Measurements from ENCODE around the gene GTF3C2. TPM values are rescaled to one million over a fixed set of nuclear protein-coding genes. Genes with fewer than 3 reads are reported as not detected.
A peak's percentile ranks its signal among the peaks of the same experiment; 100 is the strongest.
"Not testable (repeated sequence)": the region's sequence is repeated elsewhere in the genome, so short reads cannot be mapped to it uniquely, and the experiment has no call there.

Gene GTF3C2
- total RNA-seq, 1 experiment from 2014 or later = 79.0 TPM

DNA sequence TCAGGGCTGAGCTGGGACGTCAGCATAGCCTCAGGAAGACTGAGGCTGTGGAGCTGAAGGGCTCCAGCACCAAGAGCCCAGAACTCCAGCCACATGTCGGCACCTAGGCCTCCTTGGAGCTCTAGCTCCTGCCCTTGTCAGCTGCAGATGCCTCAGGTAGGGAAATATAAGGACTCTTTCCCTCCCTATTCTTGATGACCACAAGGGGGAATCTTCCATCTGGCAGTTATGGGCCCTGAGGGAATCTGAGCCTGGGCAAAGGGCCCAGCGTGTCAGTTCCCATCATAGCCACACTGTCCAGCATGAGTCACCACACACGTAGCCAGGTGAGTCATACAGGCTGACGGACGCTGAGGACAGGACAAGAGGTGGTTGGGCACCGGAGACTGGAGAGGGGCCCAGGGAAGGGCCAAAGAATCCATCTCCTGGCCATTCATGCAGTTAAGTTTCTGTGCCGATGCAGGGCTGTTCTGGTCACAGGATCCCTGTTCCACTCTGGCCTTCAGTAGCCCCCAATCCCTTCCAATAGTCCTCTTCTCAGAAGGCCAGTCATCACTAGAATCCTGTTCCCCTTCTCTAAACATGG is 35.5 kb downstream of the GTF3C2 start:
- Histone ChIP-seq H3K4me3 (ENCODE audit: low read length) (no peak overlapping the region), H4K20me1 (ENCODE audit: insufficient read depth, low read depth, low read length) (no peaks in the 10 kb centered on the region), H3K9ac (ENCODE audit: low read length) (peak overlapping the region; percentile 96; the same call in 1 of the 2 replicates), H3K9me3 (ENCODE audit: low read length) (no peaks in the 10 kb centered on the region), H3K4me1 (ENCODE audit: low read length) (peaks cover 27% of the 10 kb centered on the region), H2AFZ (ENCODE audit: low read length) (no peak overlapping the region), H3K79me2 (ENCODE audit: low read length) (peaks cover 28% of the 10 kb centered on the region), H3K4me2 (ENCODE audit: low read depth, low read length, poor library complexity, severe bottlenecking) (peak overlapping the region; percentile 98), H3K9me2 (replicated peaks; ENCODE audit: insufficient read depth, low read length) (no peaks in the 10 kb centered on the region), H3K27ac (ENCODE audit: low read length) (peak overlapping the region; percentile 84; the same call in 1 of the 2 replicates), H3K27me3 (ENCODE audit: low read length) (no peaks in the 10 kb centered on the region), H3K36me3 (ENCODE audit: insufficient read depth, low read length) (peaks cover 4% of the 10 kb centered on the region; the same call in 1 of the 2 replicates)
- DNase-seq = no peak

- H3K27me3 ChIP-seq (ENCODE audit: low read length); H3K9me2 ChIP-seq (replicated peaks; ENCODE audit: insufficient read depth, low read length); H3K9ac ChIP-seq (ENCODE audit: low read length); H3K9me3 ChIP-seq (ENCODE audit: low read length); DNase-seq; H2AFZ ChIP-seq (ENCODE audit: low read length); H3K36me3 ChIP-seq (ENCODE audit: insufficient read depth, low read length); H3K4me3 ChIP-seq (ENCODE audit: low read length); H3K27ac ChIP-seq (ENCODE audit: low read length); H4K20me1 ChIP-seq (ENCODE audit: insufficient read depth, low read depth, low read length); H3K4me2 ChIP-seq (ENCODE audit: low read depth, low read length, poor library complexity, severe bottlenecking): not testable (repeated sequence)
- Histone ChIP-seq H3K79me2 (ENCODE audit: low read length) (peaks cover 28% of the 10 kb centered on the region), H3K4me1 (ENCODE audit: low read length) (peaks cover 27% of the 10 kb centered on the region)
Observed at GRCh38 chr2:27319839-27320238, 36.7 kb downstream of the GTF3C2 start.

DNA sequence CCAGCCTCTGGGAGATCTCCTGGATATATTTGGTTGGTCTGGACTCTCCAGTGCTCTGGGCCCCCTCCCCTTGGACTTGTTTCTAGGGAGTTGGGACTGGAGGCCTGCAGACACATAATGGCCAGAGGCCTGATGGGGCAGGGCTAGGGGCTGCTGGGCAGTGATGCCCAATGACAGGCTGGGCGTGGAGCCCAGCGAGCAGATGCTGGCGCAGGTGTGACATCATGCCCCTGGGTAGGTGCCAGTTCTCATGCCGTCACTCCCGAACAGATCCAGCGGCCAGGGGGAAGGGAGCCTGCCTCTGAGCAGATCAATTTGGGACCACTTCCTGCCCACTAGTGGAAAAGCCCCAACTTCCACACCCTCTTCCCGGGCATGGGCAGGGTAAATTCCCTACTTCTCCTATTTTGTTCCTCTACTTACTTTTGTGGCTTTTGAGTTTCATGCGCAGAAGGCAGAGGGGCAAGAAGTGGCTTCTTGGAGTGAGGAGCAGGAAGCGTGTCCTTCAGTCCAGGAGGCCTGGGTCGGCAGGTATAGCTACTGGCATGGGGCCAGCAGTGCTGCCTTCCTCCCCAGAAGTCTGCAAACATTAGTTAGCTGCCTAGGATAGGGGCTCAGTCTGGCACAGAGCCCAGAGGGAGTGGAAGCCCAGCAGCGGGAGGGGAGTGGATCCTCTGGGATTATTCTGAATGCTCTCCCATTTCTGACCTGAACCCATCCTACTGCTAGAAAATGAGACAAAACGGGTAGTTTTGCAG is 39.7 kb downstream of the GTF3C2 start:
- H3K4me3 ChIP-seq (ENCODE audit: low read length) = no peak overlapping the region
- H3K79me2 ChIP-seq (ENCODE audit: low read length) = peaks cover 13% of the 10 kb centered on the region
- no peaks in the 10 kb centered on the region for H4K20me1 ChIP-seq (ENCODE audit: insufficient read depth, low read depth, low read length)
- H3K4me1 ChIP-seq (ENCODE audit: low read length) = peaks cover 15% of the 10 kb centered on the region
- no peaks in the 10 kb centered on the region for H3K9me2 ChIP-seq (replicated peaks; ENCODE audit: insufficient read depth, low read length)
- H3K27ac ChIP-seq (ENCODE audit: low read length) = no peak overlapping the region
- H3K36me3 ChIP-seq (ENCODE audit: insufficient read depth, low read length) = no peaks in the 10 kb centered on the region
- H3K4me2 ChIP-seq (ENCODE audit: low read depth, low read length, poor library complexity, severe bottlenecking) = no peak overlapping the region
- DNase-seq = no peak
- H3K9me3 ChIP-seq (ENCODE audit: low read length) = no peaks in the 10 kb centered on the region
- H3K27me3 ChIP-seq (ENCODE audit: low read length) = no peaks in the 10 kb centered on the region
- H3K9ac ChIP-seq (ENCODE audit: low read length) = no peak overlapping the region
- H2AFZ ChIP-seq (ENCODE audit: low read length) = no peak overlapping the region

GRCh38 chr2:27315122-27315521 is 41.4 kb downstream of the GTF3C2 start:
- no peaks in the 10 kb centered on the region for H3K27me3 ChIP-seq (ENCODE audit: low read length)

DNA sequence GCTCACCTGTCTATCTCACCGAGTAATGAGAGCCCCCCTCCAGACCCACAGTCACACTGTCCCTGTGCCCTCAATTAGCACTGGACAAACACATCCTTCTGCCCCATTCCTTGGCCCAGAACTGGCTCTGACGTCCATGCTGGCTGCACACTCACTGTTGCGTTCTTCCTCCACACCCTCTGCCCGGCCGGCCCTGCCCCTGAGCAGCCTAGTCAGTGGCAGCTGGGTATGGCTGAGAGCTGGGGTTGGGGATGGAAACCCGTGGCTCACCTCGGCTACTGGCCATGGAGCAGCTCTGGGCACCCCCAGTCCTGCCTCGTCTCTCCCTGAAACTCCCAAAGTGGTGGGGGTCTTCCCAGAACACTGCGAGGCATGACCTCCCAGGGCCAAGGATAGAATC is 41.9 kb downstream of the GTF3C2 start:
- Histone ChIP-seq H3K4me2 (ENCODE audit: low read depth, low read length, poor library complexity, severe bottlenecking) (no peak overlapping the region), H3K9ac (ENCODE audit: low read length) (no peak overlapping the region), H3K9me2 (replicated peaks; ENCODE audit: insufficient read depth, low read length) (no peaks in the 10 kb centered on the region), H4K20me1 (ENCODE audit: insufficient read depth, low read depth, low read length) (no peaks in the 10 kb centered on the region), H3K4me3 (ENCODE audit: low read length) (no peak overlapping the region), H3K27me3 (ENCODE audit: low read length) (no peaks in the 10 kb centered on the region), H3K4me1 (ENCODE audit: low read length) (peaks cover 7% of the 10 kb centered on the region), H3K9me3 (ENCODE audit: low read length) (no peaks in the 10 kb centered on the region), H3K36me3 (ENCODE audit: insufficient read depth, low read length) (no peaks in the 10 kb centered on the region), H3K79me2 (ENCODE audit: low read length) (no peaks in the 10 kb centered on the region), H3K27ac (ENCODE audit: low read length) (no peak overlapping the region), H2AFZ (ENCODE audit: low read length) (no peak overlapping the region)
- DNase-seq = no peak

More at GRCh38 chr2:27315122-27315521, 41.4 kb downstream of the GTF3C2 start:
- H3K79me2 ChIP-seq (ENCODE audit: low read length) = no peaks in the 10 kb centered on the region
- no peaks in the 10 kb centered on the region for H3K9me3 ChIP-seq (ENCODE audit: low read length)
- no peak overlapping the region for H3K27ac ChIP-seq (ENCODE audit: low read length)
- H3K4me2 ChIP-seq (ENCODE audit: low read depth, low read length, poor library complexity, severe bottlenecking) = no peak overlapping the region
- H4K20me1 ChIP-seq (ENCODE audit: insufficient read depth, low read depth, low read length) = no peaks in the 10 kb centered on the region
- H3K4me1 ChIP-seq (ENCODE audit: low read length) = peaks cover 7% of the 10 kb centered on the region
- no peak overlapping the region for H2AFZ ChIP-seq (ENCODE audit: low read length)
- H3K36me3 ChIP-seq (ENCODE audit: insufficient read depth, low read length) = no peaks in the 10 kb centered on the region
- no peak for DNase-seq
- H3K4me3 ChIP-seq (ENCODE audit: low read length) = no peak overlapping the region
- H3K9ac ChIP-seq (ENCODE audit: low read length) = no peak overlapping the region
- no peaks in the 10 kb centered on the region for H3K9me2 ChIP-seq (replicated peaks; ENCODE audit: insufficient read depth, low read length)

- no peak overlapping the region for H3K4me2 ChIP-seq (ENCODE audit: low read depth, low read length, poor library complexity, severe bottlenecking)
- DNase-seq = no peak
- H3K9me2 ChIP-seq (replicated peaks; ENCODE audit: insufficient read depth, low read length) = no peaks in the 10 kb centered on the region
- H3K4me1 ChIP-seq (ENCODE audit: low read length) = peaks cover 7% of the 10 kb centered on the region
- no peak overlapping the region for H3K4me3 ChIP-seq (ENCODE audit: low read length)
- no peaks in the 10 kb centered on the region for H3K79me2 ChIP-seq (ENCODE audit: low read length)
- no peaks in the 10 kb centered on the region for H3K36me3 ChIP-seq (ENCODE audit: insufficient read depth, low read length)
- no peak overlapping the region for H3K27ac ChIP-seq (ENCODE audit: low read length)
- H4K20me1 ChIP-seq (ENCODE audit: insufficient read depth, low read depth, low read length) = no peaks in the 10 kb centered on the region
- H3K9me3 ChIP-seq (ENCODE audit: low read length) = no peaks in the 10 kb centered on the region
- H3K27me3 ChIP-seq (ENCODE audit: low read length) = no peaks in the 10 kb centered on the region
- H3K9ac ChIP-seq (ENCODE audit: low read length) = no peak overlapping the region
- no peak overlapping the region for H2AFZ ChIP-seq (ENCODE audit: low read length)
Observed at GRCh38 chr2:27313882-27314645, 42.5 kb downstream of the GTF3C2 start.

DNA sequence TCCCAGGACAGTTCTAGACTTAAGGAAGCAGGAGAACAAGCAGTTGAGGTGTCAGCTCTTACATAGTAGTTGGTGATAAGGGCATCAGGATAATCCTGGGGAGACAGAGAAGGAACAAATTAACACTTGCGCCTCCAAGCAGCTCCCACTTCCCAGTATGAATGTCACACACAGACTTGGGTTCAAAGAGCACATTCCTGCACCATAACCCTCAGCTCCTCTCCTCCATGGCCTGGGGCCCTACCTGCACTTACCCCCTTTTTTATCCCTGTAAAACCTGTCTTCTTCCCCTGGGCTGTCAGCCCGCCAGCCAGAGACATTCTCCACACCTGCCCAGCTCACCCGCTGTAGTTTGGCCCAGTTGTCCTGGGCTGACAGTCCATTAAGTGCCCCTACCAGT is 44.4 kb downstream of the GTF3C2 start:
- H3K4me1 ChIP-seq (ENCODE audit: low read length) = peaks cover 7% of the 10 kb centered on the region
- no peak overlapping the region for H3K9ac ChIP-seq (ENCODE audit: low read length)
- H3K4me2 ChIP-seq (ENCODE audit: low read depth, low read length, poor library complexity, severe bottlenecking) = no peak overlapping the region
- no peaks in the 10 kb centered on the region for H4K20me1 ChIP-seq (ENCODE audit: insufficient read depth, low read depth, low read length)
- no peaks in the 10 kb centered on the region for H3K36me3 ChIP-seq (ENCODE audit: insufficient read depth, low read length)
- no peak overlapping the region for H3K27ac ChIP-seq (ENCODE audit: low read length)
- no peaks in the 10 kb centered on the region for H3K9me2 ChIP-seq (replicated peaks; ENCODE audit: insufficient read depth, low read length)
- H3K4me3 ChIP-seq (ENCODE audit: low read length) = no peak overlapping the region
- H3K9me3 ChIP-seq (ENCODE audit: low read length) = no peaks in the 10 kb centered on the region
- H3K27me3 ChIP-seq (ENCODE audit: low read length) = no peaks in the 10 kb centered on the region
- DNase-seq = no peak
- H3K79me2 ChIP-seq (ENCODE audit: low read length) = no peaks in the 10 kb centered on the region
- H2AFZ ChIP-seq (ENCODE audit: low read length) = no peak overlapping the region

DNA sequence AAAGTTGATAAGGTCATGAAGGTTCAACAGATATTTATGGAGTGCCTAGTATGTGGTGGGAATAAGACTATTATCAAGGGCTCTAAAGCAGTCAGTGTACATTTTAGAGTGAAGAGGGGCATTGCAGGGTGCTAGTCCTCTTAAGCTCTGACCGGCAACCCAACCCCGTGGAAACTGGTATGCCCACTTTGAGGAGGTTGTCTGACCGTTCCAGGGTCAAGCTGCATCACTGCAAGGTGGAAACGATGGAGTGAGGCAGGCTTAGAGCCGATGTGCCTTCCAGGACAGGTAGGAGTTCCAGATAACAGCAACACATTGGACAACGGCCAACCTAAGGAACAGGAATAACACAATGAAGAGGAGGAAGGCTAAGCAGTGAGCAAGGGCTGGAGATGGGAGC is 46.9 kb downstream of the GTF3C2 start:
- peaks cover 7% of the 10 kb centered on the region for H3K4me1 ChIP-seq (ENCODE audit: low read length)
- no peaks in the 10 kb centered on the region for H3K79me2 ChIP-seq (ENCODE audit: low read length)
- H3K4me3 ChIP-seq (ENCODE audit: low read length) = no peak overlapping the region
- H3K36me3 ChIP-seq (ENCODE audit: insufficient read depth, low read length) = no peaks in the 10 kb centered on the region
- no peak overlapping the region for H3K27ac ChIP-seq (ENCODE audit: low read length)
- H3K9me2 ChIP-seq (replicated peaks; ENCODE audit: insufficient read depth, low read length) = no peaks in the 10 kb centered on the region
- H4K20me1 ChIP-seq (ENCODE audit: insufficient read depth, low read depth, low read length) = no peaks in the 10 kb centered on the region
- H3K27me3 ChIP-seq (ENCODE audit: low read length) = no peaks in the 10 kb centered on the region
- no peak overlapping the region for H2AFZ ChIP-seq (ENCODE audit: low read length)
- H3K9ac ChIP-seq (ENCODE audit: low read length) = no peak overlapping the region
- DNase-seq = no peak
- no peaks in the 10 kb centered on the region for H3K9me3 ChIP-seq (ENCODE audit: low read length)
- H3K4me2 ChIP-seq (ENCODE audit: low read depth, low read length, poor library complexity, severe bottlenecking) = no peak overlapping the region

Measured in Karpas-422 (cell line).